HepG2 (cell line): ENCODE measurements around the gene PYGB. TPM values are rescaled to one million over a fixed set of nuclear protein-coding genes. Genes with fewer than 3 reads are reported as not detected.

ENCODE experiments used
- CC2D1A ChIP-seq: sonication (generic); formaldehyde crosslinking; IDR thresholded peaks from 2 replicates; pipeline ENCODE4 v1.8.1; 2023; ENCODE audit warnings: mild to moderate bottlenecking, missing genetic modification reagents
- CEBPG ChIP-seq: IDR thresholded peaks from 2 replicates; pipeline ENCODE4 v1.6.1; 2016
- GZF1 ChIP-seq: sonication (generic); formaldehyde crosslinking; IDR thresholded peaks from 2 replicates; pipeline ENCODE4 v1.5.1; 2020; ENCODE audit warnings: mild to moderate bottlenecking, missing genetic modification reagents
- HOMEZ ChIP-seq: IDR thresholded peaks from 2 replicates; pipeline ENCODE4 v1.6.1; 2016; ENCODE audit warnings: low read depth
- MTERF4 ChIP-seq: sonication (generic); formaldehyde crosslinking; IDR thresholded peaks from 2 replicates; pipeline ENCODE4 v1.8.0; 2023; ENCODE audit warnings: mild to moderate bottlenecking, missing genetic modification reagents
- NCOA5 ChIP-seq: sonication (generic); formaldehyde crosslinking; IDR thresholded peaks from 2 replicates; pipeline ENCODE4 v1.4.0; 2020; ENCODE audit warnings: missing genetic modification reagents
- RBM39 ChIP-seq: fragments of 200-400 bp; formaldehyde crosslinking; IDR thresholded peaks from one replicate; pipeline ENCODE4 v1.6.1; 2018; ENCODE audit warnings: antibody characterized with exemption, mild to moderate bottlenecking, low read depth, low read length; ENCODE audit not compliant: poor library complexity, severe bottlenecking
- SOX6 ChIP-seq, 2 experiments: fragments of 450-650 bp in 1 of 2; sonication (generic) in 1 of 2; formaldehyde crosslinking in 1 of 2; IDR thresholded peaks; 2 replicates each; pipeline versions ENCODE4 v1.4.0 to v1.6.1; 2017 to 2020; ENCODE audit warnings: antibody characterized with exemption in 1 of 2, mild to moderate bottlenecking in 1 of 2, missing genetic modification reagents in 1 of 2
- SUZ12 ChIP-seq: fragments of 150-350 bp; IDR thresholded peaks from 2 replicates; pipeline ENCODE4 v1.6.1; 2014; ENCODE audit warnings: low read depth, low read length
- ZBTB3 ChIP-seq: sonication (generic); formaldehyde crosslinking; IDR thresholded peaks from 2 replicates; pipeline ENCODE4 v1.4.0; 2020; ENCODE audit warnings: low read depth, mild to moderate bottlenecking, moderate library complexity, missing genetic modification reagents, borderline replicate concordance
- ZNF337 ChIP-seq: sonication (generic); formaldehyde crosslinking; IDR thresholded peaks from 2 replicates; pipeline ENCODE4 v1.5.1; 2020; ENCODE audit warnings: missing genetic modification reagents, low read depth, mild to moderate bottlenecking, borderline replicate concordance
- ZNF350 ChIP-seq: sonication (generic); formaldehyde crosslinking; IDR thresholded peaks from 2 replicates; pipeline ENCODE4 v1.4.0; 2020; ENCODE audit warnings: mild to moderate bottlenecking, low read depth, missing genetic modification reagents, borderline replicate concordance
- ZNF362 ChIP-seq: sonication (generic); formaldehyde crosslinking; IDR thresholded peaks from 2 replicates; pipeline ENCODE4 v1.4.0; 2020; ENCODE audit warnings: missing genetic modification reagents, mild to moderate bottlenecking, borderline replicate concordance
- ZNF512B ChIP-seq: sonication (generic); formaldehyde crosslinking; IDR thresholded peaks from 2 replicates; pipeline ENCODE4 v1.5.1; 2020; ENCODE audit warnings: missing genetic modification reagents, mild to moderate bottlenecking, borderline replicate concordance
- ZNF609 ChIP-seq: sonication (generic); formaldehyde crosslinking; IDR thresholded peaks from 2 replicates; pipeline ENCODE4 v1.4.0; 2020; ENCODE audit warnings: mild to moderate bottlenecking, missing genetic modification reagents, borderline replicate concordance
- ZSCAN20 ChIP-seq: sonication (generic); formaldehyde crosslinking; IDR thresholded peaks from 2 replicates; pipeline ENCODE4 v1.4.0; 2020; ENCODE audit warnings: missing genetic modification reagents, mild to moderate bottlenecking, borderline replicate concordance
- polyA plus RNA-seq, 8 experiments: library from polyadenylated mRNA; depleted of rRNA in 3 of 8; stranded (reverse) in 7 of 8; unstranded in 1 of 8; fragments of >200 nt; fragmentation: Illumina TruSeq in 4 of 8; extraction: Trizol in 4 of 8; gene quantifications; 2 replicates each; pipeline versions ENCODE4 v1.2.1 to v1.2.3, GENCODE V29; 2011 to 2016; ENCODE audit warnings: low read depth in 4 of 8, missing spikeins in 1 of 8, mixed read lengths in 1 of 8; ENCODE audit not compliant: insufficient read depth in 1 of 8
- total RNA-seq, 5 experiments: library from RNA; depleted of rRNA; stranded (reverse); fragments of >200 nt; fragmentation: Illumina TruSeq; extraction: Trizol; gene quantifications; 2 replicates each; pipeline ENCODE4 v1.2.3, GENCODE V29; 2016; ENCODE audit warnings: low read depth in 1 of 5

Gene PYGB
- total and polyA plus RNA-seq, 2 of the 13 experiments (the other 11 are each of a cell fraction or from before 2014, with no cell fraction given) = 24.2 to 86.3 TPM

GRCh38 chr20:25227317-25227831, 20.5 kb upstream of the PYGB start (continued):
- TF ChIP-seq HOMEZ (CRISPR knock-in tag) (no peak), SOX6 (IDR thresholded peaks at IDR 0.05) (no peak), SOX6 (CRISPR knock-in tag; IDR thresholded peaks at IDR 0.05) (peak; percentile 73), CEBPG (CRISPR knock-in tag) (no peak), MTERF4 (CRISPR knock-in tag) (no peak), ZNF362 (CRISPR knock-in tag) (no peak), NCOA5 (CRISPR knock-in tag) (no peak), CC2D1A (no peak), ZSCAN20 (CRISPR knock-in tag) (no peak), ZBTB3 (CRISPR knock-in tag) (no peak), ZNF512B (CRISPR knock-in tag) (no peak), ZNF350 (CRISPR knock-in tag) (peak; percentile 23; the same call in 1 of the 2 replicates), RBM39 (no peak), GZF1 (no peak), ZNF337 (CRISPR knock-in tag) (no peak), ZNF609 (CRISPR knock-in tag) (no peak), SUZ12 (no peak)
